B cell (primary cell): ENCODE measurements around the gene GPATCH3. TPM values are rescaled to one million over a fixed set of nuclear protein-coding genes. Genes with fewer than 3 reads are reported as not detected.

Source experiments
- ATAC-seq: fragments of 200-7000 bp; cut with Tn5 transposase; one replicate; pipeline ENCODE4 v1.10.0; 2021; ENCODE audit warnings: low read depth, mild to moderate bottlenecking, moderate number of reproducible peaks, moderate library complexity
- CTCF ChIA-PET: fragments of 350-600 bp; sonication (Branson Sonifier 250); formaldehyde crosslinking; loops from one replicate; lab custom pipeline; 2021; ENCODE audit warnings: antibody characterized with exemption, inconsistent platforms; lab: Charles Lee
- POLR2A ChIA-PET: fragments of 350-600 bp; sonication (Branson Sonifier 250); formaldehyde crosslinking; loops from one replicate; lab custom pipeline; 2021; ENCODE audit warnings: antibody characterized with exemption; lab: Charles Lee
- DNase-seq: peaks from one replicate; pipeline ENCODE4 v3.0.0; 2013
- H2AFZ ChIP-seq: 2 replicates; pipeline ENCODE4 v1.6.1; 2012; ENCODE audit warnings: mild to moderate bottlenecking, low read depth, low read length; ENCODE audit not compliant: insufficient read depth, poor library complexity, severe bottlenecking
- H3K27ac ChIP-seq, 2 donors: 1 replicate in 1 of 2; 2 replicates in 1 of 2; pipeline ENCODE4 v1.5.1; 2012 to 2013; ENCODE audit warnings: low read length in 2 of 2, mild to moderate bottlenecking in 2 of 2, moderate library complexity in 1 of 2
- H3K27me3 ChIP-seq, 4 experiments: fragments of 200-600 bp in 1 of 4; sonication (generic) in 1 of 4; replicated peaks in 1 of 4; 1 replicate in 2 of 4; 2 replicates in 2 of 4; pipeline versions ENCODE4 v1.6.1 to v1.7.0; 2013 to 2016; ENCODE audit warnings: low read length in 3 of 4, mild to moderate bottlenecking in 2 of 4, mixed read lengths in 1 of 4, moderate library complexity in 1 of 4; ENCODE audit not compliant: insufficient read depth in 4 of 4, control insufficient read depth in 3 of 4; ENCODE audit errors: control extremely low read depth in 1 of 4
- H3K36me3 ChIP-seq, 2 experiments: replicated peaks in 1 of 2; 1 replicate in 1 of 2; 2 replicates in 1 of 2; pipeline versions ENCODE4 v1.6.1 to v1.7.1; 2013; ENCODE audit warnings: low read length in 1 of 2; ENCODE audit not compliant: insufficient read depth in 2 of 2, control insufficient read depth in 1 of 2; ENCODE audit errors: control extremely low read depth in 1 of 2, extremely low read depth in 1 of 2
- H3K4me1 ChIP-seq, 2 donors: fragments of 200-600 bp in 1 of 2; sonication (generic) in 1 of 2; 1 replicate in 1 of 2; 2 replicates in 1 of 2; pipeline versions ENCODE4 v1.5.1 to v1.6.1; 2013 to 2017; ENCODE audit warnings: low read length in 2 of 2; ENCODE audit not compliant: control insufficient read depth in 2 of 2, insufficient read depth in 2 of 2
- H3K4me2 ChIP-seq: replicated peaks from 2 replicates; pipeline ENCODE3; 2012; ENCODE audit warnings: mild to moderate bottlenecking, low read depth, low read length; ENCODE audit not compliant: poor library complexity, severe bottlenecking
- H3K4me3 ChIP-seq, 5 experiments: fragments of 200-600 bp in 1 of 5; sonication (generic) in 1 of 5; 1 replicate in 3 of 5; 2 replicates in 2 of 5; pipeline versions ENCODE4 v1.5.1 to v1.7.0; 2011 to 2016; ENCODE audit warnings: low read length in 4 of 5, mild to moderate bottlenecking in 4 of 5, low read depth in 2 of 5, control low read depth in 1 of 5, moderate library complexity in 1 of 5; ENCODE audit not compliant: insufficient read depth in 1 of 5; ENCODE audit errors: control extremely low read depth in 1 of 5, extremely low read depth in 1 of 5
- H3K79me2 ChIP-seq: fragments of 200-600 bp; sonication (generic); one replicate; pipeline ENCODE4 v1.6.0; 2016; ENCODE audit warnings: low read length; ENCODE audit not compliant: control insufficient read depth, insufficient read depth
- H3K9ac ChIP-seq: fragments of 200-600 bp; sonication (generic); 2 replicates; pipeline ENCODE4 v1.6.1; 2017; ENCODE audit warnings: mild to moderate bottlenecking, low read length, moderate library complexity
- H3K9me3 ChIP-seq, 3 donors: one replicate each; pipeline versions ENCODE4 v1.6.1 to v1.7.1; 2013; ENCODE audit warnings: low read length in 2 of 3; ENCODE audit not compliant: control insufficient read depth in 2 of 3, insufficient read depth in 1 of 3; ENCODE audit errors: control extremely low read depth in 1 of 3
- H4K20me1 ChIP-seq: 2 replicates; pipeline ENCODE4 v1.6.0; 2012; ENCODE audit warnings: mild to moderate bottlenecking, low read length; ENCODE audit not compliant: insufficient read depth, control insufficient read depth, poor library complexity, severe bottlenecking
- H3K27ac Mint-ChIP-seq: one replicate; pipeline ENCODE4 v1.8.0; 2021; ENCODE audit warnings: mixed read lengths
- H3K27me3 Mint-ChIP-seq: one replicate; pipeline ENCODE4 v1.8.0; 2021; ENCODE audit warnings: mixed read lengths
- H3K4me1 Mint-ChIP-seq: one replicate; pipeline ENCODE4 v1.8.0; 2021; ENCODE audit warnings: mixed read lengths
- H3K4me3 Mint-ChIP-seq: one replicate; pipeline ENCODE4 v1.8.0; 2021; ENCODE audit warnings: mixed read lengths
- H3K9me3 Mint-ChIP-seq: one replicate; pipeline ENCODE4 v1.8.0; 2022; ENCODE audit warnings: mixed read lengths; ENCODE audit not compliant: insufficient read depth
- EZH2 ChIP-seq: IDR thresholded peaks from 2 replicates; pipeline ENCODE4 v1.6.1; 2012; ENCODE audit warnings: borderline replicate concordance, low read depth, mild to moderate bottlenecking, moderate library complexity, low read length; ENCODE audit not compliant: insufficient read depth, poor library complexity, severe bottlenecking
- WGBS: methylation state at CpG from one replicate; pipeline ENCODE4 v1.1.5; 2013; ENCODE audit warnings: missing lambda C conversion rate; ENCODE audit not compliant: insufficient coverage; 5-methylcytosine and 5-hydroxymethylcytosine counted together
- intact Hi-C: fragments of 100-400 bp; cut with micrococcal nuclease; formaldehyde crosslinking; loops from one replicate; pipeline ENCODE4 v1.10.0; 2022
- polyA plus RNA-seq: library from polyadenylated mRNA; depleted of rRNA; stranded (reverse); fragments of >200 nt; gene quantifications from 2 replicates; pipeline ENCODE4 v1.2.3, GENCODE V29; 2012
- total RNA-seq, 2 donors: library from RNA; stranded (reverse); fragments of 120-200 nt in 1 of 2; gene quantifications; 1 replicate in 1 of 2; 2 replicates in 1 of 2; pipeline versions ENCODE4 v1.2.3 to v1.2.4, GENCODE V29; 2013 to 2022
- TF ChIP-seq, protein P1 (sequence below): fragments of 200-600 bp; IDR thresholded peaks from one replicate; pipeline ENCODE4 v1.8.0; 2022; ENCODE audit warnings: antibody characterized with exemption, mild to moderate bottlenecking

GPATCH3 gene
- total and polyA plus RNA-seq, 2 donors (not counting 1 experiment from before 2014, with no cell fraction given): 9.2 to 21.9 TPM

DNA sequence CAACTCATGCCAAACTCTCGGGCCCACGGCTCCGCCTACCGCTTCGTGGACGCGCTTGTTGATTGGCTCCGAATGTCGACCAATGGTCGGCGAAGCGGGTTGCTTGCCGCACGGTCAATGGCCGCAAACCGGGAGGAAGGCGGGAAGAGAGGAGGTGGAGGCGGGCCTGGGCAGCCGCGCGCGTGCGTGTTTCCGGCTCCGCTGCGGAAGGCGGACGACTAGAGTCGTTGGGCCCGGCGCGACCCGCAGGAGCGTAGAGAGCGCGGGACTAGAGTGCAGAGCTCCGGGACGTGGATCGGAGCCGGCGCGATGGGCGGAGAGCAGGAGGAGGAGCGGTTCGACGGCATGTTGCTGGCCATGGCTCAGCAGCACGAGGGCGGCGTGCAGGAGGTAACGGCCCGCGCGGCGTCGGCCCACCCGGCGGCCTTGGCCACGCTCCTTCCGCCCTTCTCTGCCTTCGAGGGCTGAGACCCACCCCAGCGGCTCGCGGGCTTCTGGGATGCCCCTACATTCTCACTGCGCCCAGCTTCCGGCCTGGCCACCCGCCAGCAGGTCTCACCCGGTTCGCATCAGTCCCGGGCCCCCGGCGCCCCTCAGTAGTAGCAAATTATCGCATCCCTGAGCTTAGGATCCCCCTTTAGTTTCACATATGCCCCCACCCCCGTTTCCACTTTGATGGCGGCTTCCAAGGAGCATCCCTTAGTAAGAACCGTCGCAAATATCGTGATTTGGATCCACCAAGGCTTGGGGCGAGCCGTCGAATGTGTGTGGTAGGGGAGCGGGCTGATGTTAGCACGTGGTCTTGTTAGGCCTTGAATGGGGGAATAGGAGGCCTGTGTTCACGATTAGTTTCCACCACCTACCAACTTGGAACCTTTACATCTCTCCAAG is 21.5 kb upstream of the GPATCH3 start, which contains the start of gene NUDC:
Gene NUDC (plus strand): TSS at position 204 of the 891 bp plus-strand sequence. CDS start 106 bp downstream, at position 310.
- Histone ChIP-seq H3K27me3 (no peaks in the 10 kb centered on the region), H4K20me1 (peaks cover 30% of the 10 kb centered on the region), H2AFZ (peak within 1 kb of the TSS; percentile 88), H3K4me3 (peak within 1 kb of the TSS; percentile 61 to 88 (median 80)), H3K4me1 (peaks cover 17 to 20% of the 10 kb centered on the region in 2 donors), H3K9me3 (no peaks in the 10 kb centered on the region), H3K36me3 (peaks cover 11 to 16% of the 10 kb centered on the region in 2 experiments), H3K9ac (peak within 1 kb of the TSS; percentile 92), H3K27ac (peak within 1 kb of the TSS; percentile 68 to 93), H3K79me2 (peaks cover 40% of the 10 kb centered on the region), H3K4me2 (peak within 1 kb of the TSS; percentile 96)
- Mint-ChIP-seq H3K27ac (peak within 1 kb of the TSS; percentile 93), H3K4me3 (peak within 1 kb of the TSS; percentile 93), H3K4me1 (peaks cover 33% of the 10 kb centered on the region), H3K9me3 (no peaks in the 10 kb centered on the region), H3K27me3 (no peaks in the 10 kb centered on the region)
- DNase-seq (peak; percentile 96), ATAC-seq (peak; percentile 96)
- WGBS: 1% methylated on average over 76 of the region's 83 CpGs
- TF ChIP-seq, protein P1, sequence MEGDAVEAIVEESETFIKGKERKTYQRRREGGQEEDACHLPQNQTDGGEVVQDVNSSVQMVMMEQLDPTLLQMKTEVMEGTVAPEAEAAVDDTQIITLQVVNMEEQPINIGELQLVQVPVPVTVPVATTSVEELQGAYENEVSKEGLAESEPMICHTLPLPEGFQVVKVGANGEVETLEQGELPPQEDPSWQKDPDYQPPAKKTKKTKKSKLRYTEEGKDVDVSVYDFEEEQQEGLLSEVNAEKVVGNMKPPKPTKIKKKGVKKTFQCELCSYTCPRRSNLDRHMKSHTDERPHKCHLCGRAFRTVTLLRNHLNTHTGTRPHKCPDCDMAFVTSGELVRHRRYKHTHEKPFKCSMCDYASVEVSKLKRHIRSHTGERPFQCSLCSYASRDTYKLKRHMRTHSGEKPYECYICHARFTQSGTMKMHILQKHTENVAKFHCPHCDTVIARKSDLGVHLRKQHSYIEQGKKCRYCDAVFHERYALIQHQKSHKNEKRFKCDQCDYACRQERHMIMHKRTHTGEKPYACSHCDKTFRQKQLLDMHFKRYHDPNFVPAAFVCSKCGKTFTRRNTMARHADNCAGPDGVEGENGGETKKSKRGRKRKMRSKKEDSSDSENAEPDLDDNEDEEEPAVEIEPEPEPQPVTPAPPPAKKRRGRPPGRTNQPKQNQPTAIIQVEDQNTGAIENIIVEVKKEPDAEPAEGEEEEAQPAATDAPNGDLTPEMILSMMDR: no peak
- no peak for TF ChIP-seq EZH2
- POLR2A ChIA-PET: interaction anchor here (0.7 to 2.3 kb wide), 3 partner anchors 21 to 740 kb away, joined by 4 to 9 read pairs (median 7); partner anchors contain the start of gene GPATCH3
- intact Hi-C loops: loop anchor here (1.0 kb wide), 3 partner anchors 21 to 56 kb away; partner anchors contain the start of genes GPATCH3 and GPN2
- CTCF ChIA-PET: interaction anchor here (1.5 kb wide), 1 partner anchor 13 kb away, joined by 3 read pairs; no protein-coding TSS in a partner anchor
